KMS-11 (cell line): ENCODE results near the gene TRAF1.

Experiments
- H2AFZ ChIP-seq: fragments of 200-600 bp; sonication (generic); 2 replicates; pipeline ENCODE4 v1.6.1; 2016; ENCODE audit warnings: antibody characterized with exemption, mixed run types, low read depth
- H3K27ac ChIP-seq: fragments of 200-600 bp; sonication (generic); 2 replicates; pipeline ENCODE4 v1.6.1; 2016; ENCODE audit warnings: mild to moderate bottlenecking, mixed run types
- H3K27me3 ChIP-seq: fragments of 200-600 bp; sonication (generic); 2 replicates; pipeline ENCODE4 v1.6.1; 2017; ENCODE audit warnings: mild to moderate bottlenecking, low read depth, mixed run types, moderate library complexity; ENCODE audit not compliant: insufficient read depth
- H3K36me3 ChIP-seq: fragments of 200-600 bp; sonication (generic); 2 replicates; pipeline ENCODE4 v1.6.1; 2017; ENCODE audit warnings: mild to moderate bottlenecking, mixed run types; ENCODE audit not compliant: insufficient read depth
- H3K4me1 ChIP-seq: fragments of 200-600 bp; sonication (generic); 2 replicates; pipeline ENCODE4 v1.6.1; 2016; ENCODE audit warnings: mild to moderate bottlenecking, low read depth, mixed run types; ENCODE audit not compliant: poor library complexity, severe bottlenecking
- H3K4me2 ChIP-seq: fragments of 200-600 bp; sonication (generic); 2 replicates; pipeline ENCODE4 v1.7.0; 2016; ENCODE audit warnings: mild to moderate bottlenecking, mixed run types
- H3K4me3 ChIP-seq: fragments of 200-600 bp; sonication (generic); IDR thresholded peaks from 2 replicates; pipeline ENCODE4 v1.6.1; 2017; ENCODE audit warnings: low read depth, low read length, mixed read lengths; ENCODE audit not compliant: insufficient read depth
- H3K79me2 ChIP-seq: fragments of 200-600 bp; sonication (generic); 2 replicates; pipeline ENCODE4 v1.6.1; 2016; ENCODE audit warnings: low read depth, mixed run types; ENCODE audit not compliant: insufficient read depth
- H3K9ac ChIP-seq: fragments of 200-600 bp; sonication (generic); 2 replicates; pipeline ENCODE4 v1.6.1; 2016; ENCODE audit warnings: mild to moderate bottlenecking, mixed run types
- H4K20me1 ChIP-seq: fragments of 200-600 bp; sonication (generic); 2 replicates; pipeline ENCODE4 v1.6.1; 2016; ENCODE audit warnings: mild to moderate bottlenecking, mixed run types; ENCODE audit not compliant: insufficient read depth
- TF ChIP-seq, protein P1 (sequence below): fragments of 200-600 bp; sonication (generic); conservative IDR thresholded peaks from 2 replicates; pipeline ENCODE4 v1.6.1; 2017; ENCODE audit warnings: low read depth, mild to moderate bottlenecking, antibody characterized with exemption, low read length, moderate library complexity, mixed read lengths

The TRAF1 gene

DNA sequence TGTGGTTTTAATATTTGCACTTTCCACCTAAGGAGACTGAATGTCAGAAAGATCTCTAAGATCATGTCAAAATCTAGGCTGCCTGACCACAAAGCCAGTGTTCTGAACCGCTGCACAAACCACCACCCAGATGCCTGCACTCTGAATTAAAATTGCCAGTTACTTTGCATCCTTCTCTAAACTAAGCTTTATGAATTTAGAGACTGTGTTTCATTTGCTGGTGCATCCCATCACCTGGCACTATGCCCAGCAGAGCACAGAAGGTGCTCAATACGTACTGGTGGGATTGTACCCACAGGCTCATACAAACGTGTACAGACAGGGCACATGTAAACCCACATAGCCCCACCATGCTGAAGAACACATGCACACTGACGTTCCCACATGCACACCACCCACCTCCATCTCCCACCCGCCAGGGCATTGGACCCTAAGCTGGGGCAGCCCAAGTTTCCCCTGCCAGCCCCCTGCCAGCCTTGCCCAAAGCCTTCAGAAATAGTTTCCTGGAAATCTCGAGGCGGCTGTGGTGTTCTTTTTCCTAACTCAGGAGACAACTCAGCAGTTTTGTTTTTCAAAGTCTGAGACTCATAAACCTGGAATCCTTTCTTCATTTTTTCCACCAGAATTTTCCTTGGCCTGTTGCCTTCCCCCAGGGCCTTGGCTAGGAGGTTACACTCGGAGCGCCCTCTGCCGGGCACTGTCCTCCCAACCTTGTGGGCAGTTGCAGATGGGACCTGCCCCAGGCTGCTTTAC lies 9.6 kb upstream of the TRAF1 start:
- no peaks in the 10 kb centered on the region for H3K79me2 ChIP-seq
- H3K4me1 ChIP-seq, result peaks cover 66% of the 10 kb centered on the region
- no peaks in the 10 kb centered on the region for H3K36me3 ChIP-seq
- peak overlapping the region; percentile 46; the same call in 1 of the 2 replicates for H3K9ac ChIP-seq
- H2AFZ ChIP-seq, result peak overlapping the region; percentile 44; the same call in 1 of the 2 replicates
- H4K20me1 ChIP-seq, result no peaks in the 10 kb centered on the region
- TF ChIP-seq, protein P1, sequence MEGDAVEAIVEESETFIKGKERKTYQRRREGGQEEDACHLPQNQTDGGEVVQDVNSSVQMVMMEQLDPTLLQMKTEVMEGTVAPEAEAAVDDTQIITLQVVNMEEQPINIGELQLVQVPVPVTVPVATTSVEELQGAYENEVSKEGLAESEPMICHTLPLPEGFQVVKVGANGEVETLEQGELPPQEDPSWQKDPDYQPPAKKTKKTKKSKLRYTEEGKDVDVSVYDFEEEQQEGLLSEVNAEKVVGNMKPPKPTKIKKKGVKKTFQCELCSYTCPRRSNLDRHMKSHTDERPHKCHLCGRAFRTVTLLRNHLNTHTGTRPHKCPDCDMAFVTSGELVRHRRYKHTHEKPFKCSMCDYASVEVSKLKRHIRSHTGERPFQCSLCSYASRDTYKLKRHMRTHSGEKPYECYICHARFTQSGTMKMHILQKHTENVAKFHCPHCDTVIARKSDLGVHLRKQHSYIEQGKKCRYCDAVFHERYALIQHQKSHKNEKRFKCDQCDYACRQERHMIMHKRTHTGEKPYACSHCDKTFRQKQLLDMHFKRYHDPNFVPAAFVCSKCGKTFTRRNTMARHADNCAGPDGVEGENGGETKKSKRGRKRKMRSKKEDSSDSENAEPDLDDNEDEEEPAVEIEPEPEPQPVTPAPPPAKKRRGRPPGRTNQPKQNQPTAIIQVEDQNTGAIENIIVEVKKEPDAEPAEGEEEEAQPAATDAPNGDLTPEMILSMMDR, result peak; percentile 98
- no peaks in the 10 kb centered on the region for H3K27me3 ChIP-seq
- no peak overlapping the region for H3K4me3 ChIP-seq
- H3K4me2 ChIP-seq, result peak overlapping the region; percentile 77
- peak overlapping the region; percentile 74 for H3K27ac ChIP-seq

DNA sequence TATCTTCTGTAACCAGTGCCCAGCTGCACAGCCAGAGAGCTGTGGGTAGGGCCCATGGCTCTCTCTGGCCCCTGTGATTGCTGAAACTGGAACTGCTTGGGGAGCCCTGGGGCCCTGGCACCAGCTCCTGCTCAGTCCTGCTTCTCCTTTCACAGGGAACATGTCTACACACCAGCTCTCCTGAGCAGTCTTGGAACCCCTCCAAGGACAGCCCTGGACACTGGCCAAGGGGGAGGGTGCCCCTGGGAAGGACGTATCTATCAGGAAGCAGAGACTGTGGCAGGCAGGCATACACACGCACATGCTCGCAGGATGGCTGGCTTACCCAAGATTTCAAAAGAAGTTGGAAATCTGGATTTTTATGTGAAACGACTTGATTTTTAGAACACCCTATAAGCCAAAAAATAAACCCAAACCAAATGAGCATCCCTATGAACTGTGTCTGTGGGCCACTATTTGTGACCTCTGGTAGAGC lies 8.8 kb upstream of the TRAF1 start:
- Histone ChIP-seq H3K4me2 (peak overlapping the region; percentile 77), H3K4me3 (no peak overlapping the region), H3K27ac (peak overlapping the region; percentile 74), H3K9ac (peak overlapping the region; percentile 46; the same call in 1 of the 2 replicates), H3K36me3 (no peaks in the 10 kb centered on the region), H4K20me1 (no peaks in the 10 kb centered on the region), H2AFZ (peak overlapping the region; percentile 44; the same call in 1 of the 2 replicates), H3K79me2 (no peaks in the 10 kb centered on the region), H3K4me1 (peaks cover 74% of the 10 kb centered on the region), H3K27me3 (no peaks in the 10 kb centered on the region)
- TF ChIP-seq, protein P1, result no peak

DNA sequence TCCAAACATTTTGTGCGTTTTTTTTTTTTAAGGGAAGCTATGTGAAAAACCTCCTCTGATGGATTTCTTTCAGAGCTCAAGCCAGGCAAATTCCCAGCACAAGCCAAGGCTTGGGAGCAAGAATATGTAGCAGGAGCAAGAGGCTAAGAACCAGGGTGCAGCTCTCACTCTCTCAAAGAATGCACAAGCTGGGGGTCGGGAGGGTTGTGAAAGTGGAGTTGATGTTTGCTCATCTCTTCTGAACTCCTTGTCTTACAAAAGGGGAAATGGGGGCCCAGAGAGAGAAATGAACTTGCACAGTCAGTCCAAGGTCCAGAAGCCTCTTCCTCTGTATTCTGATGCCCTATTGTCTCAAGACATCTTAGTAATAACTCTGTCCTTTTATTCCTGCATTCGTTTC lies 7.7 kb upstream of the TRAF1 start:
- no peak overlapping the region for H2AFZ ChIP-seq
- no peak overlapping the region for H3K9ac ChIP-seq
- no peaks in the 10 kb centered on the region for H3K36me3 ChIP-seq
- H4K20me1 ChIP-seq, result no peaks in the 10 kb centered on the region
- no peaks in the 10 kb centered on the region for H3K27me3 ChIP-seq
- peaks cover 85% of the 10 kb centered on the region for H3K4me1 ChIP-seq
- H3K27ac ChIP-seq, result peak overlapping the region; percentile 74; the same call in 1 of the 2 replicates
- TF ChIP-seq, protein P1, result no peak
- H3K79me2 ChIP-seq, result no peaks in the 10 kb centered on the region
- H3K4me2 ChIP-seq, result peak overlapping the region; percentile 77; the same call in 1 of the 2 replicates
- H3K4me3 ChIP-seq, result no peak overlapping the region

DNA sequence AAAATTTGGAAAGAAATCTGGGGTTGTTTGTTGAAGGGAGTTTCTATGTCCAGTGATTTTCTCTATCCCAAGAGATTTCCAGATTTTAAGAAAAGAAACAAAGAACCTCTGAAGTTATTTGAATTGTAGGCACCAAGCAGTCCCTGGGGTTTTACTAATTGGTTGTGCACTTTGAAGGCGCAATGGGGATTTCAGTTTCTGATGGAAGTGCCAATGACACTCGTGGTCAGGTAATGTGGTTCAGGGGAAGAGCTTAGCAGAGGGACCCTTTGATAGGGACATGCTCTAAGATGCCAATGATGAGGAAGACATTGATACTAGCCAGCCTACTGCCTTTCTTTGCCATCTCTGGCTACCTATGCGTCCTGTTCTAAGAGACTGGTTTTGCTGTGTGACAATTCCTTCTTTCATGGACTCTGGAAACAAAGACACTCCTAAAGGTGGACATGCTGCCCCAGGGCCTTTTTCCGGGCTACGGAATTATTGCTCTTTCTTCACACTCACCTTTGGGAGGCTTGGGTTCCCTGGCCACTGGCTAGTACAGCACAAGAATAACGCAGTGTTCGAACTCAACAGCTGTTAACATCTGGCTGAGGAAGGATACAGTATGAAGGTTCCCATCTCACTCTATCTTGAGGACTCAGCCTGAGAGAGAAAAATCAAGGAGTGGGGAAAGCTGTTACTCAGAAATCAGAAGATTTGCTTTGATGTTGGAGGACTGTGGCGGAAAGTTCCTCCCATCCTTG lies 6.9 kb upstream of the TRAF1 start:
- no peak overlapping the region for H2AFZ ChIP-seq
- H3K4me2 ChIP-seq, result peak overlapping the region; percentile 49
- no peaks in the 10 kb centered on the region for H4K20me1 ChIP-seq
- peaks cover 89% of the 10 kb centered on the region for H3K4me1 ChIP-seq
- TF ChIP-seq, protein P1, result no peak
- H3K27me3 ChIP-seq, result no peaks in the 10 kb centered on the region
- no peak overlapping the region for H3K4me3 ChIP-seq
- no peaks in the 10 kb centered on the region for H3K36me3 ChIP-seq
- peak overlapping the region; percentile 87; the same call in 1 of the 2 replicates for H3K27ac ChIP-seq
- no peaks in the 10 kb centered on the region for H3K79me2 ChIP-seq
- H3K9ac ChIP-seq, result no peak overlapping the region
